ENCODE results near the gene POLN.

POLN gene

GRCh38 chr4:2104556-2105345, 137.2 kb downstream of the POLN start:
- no peak for DNase-seq (ENCODE audit: low spot score)

DNA sequence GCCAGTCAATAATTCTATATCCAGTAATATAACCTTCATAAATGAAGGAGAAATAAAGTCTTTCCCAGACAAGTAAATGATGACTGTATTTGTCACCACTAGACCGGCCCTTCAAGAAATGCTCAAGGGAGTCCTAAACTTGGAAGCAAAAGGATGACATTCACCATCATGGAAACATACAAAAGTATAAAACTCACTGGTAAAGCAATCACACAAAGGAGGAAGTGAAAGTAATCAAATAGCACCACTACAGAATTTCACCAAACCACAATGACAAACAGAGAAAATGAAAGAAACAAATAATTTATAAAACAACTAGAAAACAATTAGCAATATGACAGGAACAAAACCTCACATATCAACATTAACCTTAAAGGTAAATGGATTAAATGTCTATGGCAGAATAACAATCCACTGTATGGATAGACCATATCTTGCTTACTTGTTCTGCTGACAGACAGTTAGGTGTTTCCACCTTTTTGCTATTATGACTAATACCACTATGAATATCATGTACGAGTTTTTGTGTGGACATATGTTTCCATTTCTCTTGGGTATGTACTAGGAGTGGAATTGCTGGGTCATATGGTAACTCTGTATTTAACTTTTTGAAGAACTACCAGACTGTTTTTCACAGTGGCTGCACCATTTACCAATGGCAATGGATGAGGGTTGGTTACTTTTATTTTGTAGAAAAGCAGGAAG, 137.9 kb downstream of the POLN start:
- DNase-seq (ENCODE audit: low spot score), result no peak

- DNase-seq (ENCODE audit: low spot score), result no peak
These were observed 138.6 kb downstream of the POLN start for GRCh38 chr4:2103127-2103842.

DNA sequence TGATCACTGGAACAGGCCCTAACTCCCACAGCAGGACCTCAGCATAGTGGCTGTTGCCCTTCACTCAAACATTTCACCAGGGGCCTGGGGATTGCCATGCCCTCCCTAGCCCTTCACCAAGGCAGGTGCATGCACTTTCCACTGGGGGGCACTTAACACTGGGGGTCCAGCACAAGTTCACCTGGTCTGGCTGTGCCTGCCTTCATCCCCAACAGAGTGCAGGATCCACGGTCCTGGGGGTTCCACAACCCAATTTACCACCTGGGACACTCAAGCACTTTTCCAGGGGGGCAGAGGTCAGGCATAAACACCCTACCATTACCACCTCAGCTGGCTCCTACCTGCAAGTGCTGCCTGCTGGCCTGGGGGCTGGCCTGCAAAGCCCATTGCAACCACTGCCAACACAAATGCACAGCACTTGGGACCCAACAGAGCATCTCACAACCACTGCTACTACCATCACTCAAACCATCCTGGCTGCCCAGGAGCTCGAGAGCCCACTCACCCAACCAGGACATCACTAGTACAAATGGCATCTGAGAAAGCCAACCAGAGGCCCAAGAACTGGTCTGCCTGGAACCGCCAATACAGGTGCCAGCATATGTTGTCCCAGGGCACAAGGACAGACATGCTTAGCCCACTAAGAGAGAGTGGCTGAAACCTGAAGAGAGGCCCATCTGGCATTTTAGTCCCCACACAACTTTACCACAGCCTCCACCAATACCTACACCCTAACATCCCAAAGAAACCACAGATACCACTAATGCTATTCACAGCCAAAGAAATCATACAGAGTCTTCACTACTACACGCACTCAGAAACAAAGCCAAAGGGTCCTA, 139.7 kb downstream of the POLN start:
- no peak for DNase-seq (ENCODE audit: low spot score)

DNA sequence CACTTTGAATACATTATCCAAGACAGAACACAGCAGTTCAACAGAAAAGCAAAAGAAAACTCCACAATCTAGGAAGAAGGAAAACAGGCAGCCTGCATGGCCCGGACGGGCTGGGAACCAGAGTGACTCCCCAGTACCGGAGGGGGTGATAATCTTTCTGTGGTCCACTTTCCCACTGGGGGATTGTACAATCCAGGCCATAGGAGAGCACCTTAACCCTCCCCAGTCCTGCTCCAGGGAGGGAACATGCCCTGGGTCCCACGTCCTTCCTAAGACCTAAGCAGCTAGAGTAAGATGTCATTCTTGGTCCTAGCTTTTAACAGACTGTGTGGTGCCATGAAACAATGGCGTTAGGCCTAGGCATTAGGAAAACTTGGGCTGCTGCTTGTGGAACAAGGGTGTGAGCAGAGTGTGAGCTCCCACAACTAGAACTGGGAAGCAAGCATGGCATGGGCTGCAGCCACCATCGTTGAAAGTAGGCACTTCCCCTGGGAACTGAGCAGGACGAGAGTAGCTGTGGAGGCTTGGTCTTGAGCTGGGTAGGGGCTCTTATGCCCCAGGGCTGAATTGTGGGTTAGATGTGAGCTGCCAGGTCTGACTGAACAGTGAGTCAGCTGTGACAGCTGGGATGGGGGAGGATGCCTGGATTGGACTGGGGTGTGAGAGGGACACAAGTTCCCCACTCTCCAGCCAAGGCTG, 140.4 kb downstream of the POLN start:
- no peak for DNase-seq (ENCODE audit: low spot score)

DNA sequence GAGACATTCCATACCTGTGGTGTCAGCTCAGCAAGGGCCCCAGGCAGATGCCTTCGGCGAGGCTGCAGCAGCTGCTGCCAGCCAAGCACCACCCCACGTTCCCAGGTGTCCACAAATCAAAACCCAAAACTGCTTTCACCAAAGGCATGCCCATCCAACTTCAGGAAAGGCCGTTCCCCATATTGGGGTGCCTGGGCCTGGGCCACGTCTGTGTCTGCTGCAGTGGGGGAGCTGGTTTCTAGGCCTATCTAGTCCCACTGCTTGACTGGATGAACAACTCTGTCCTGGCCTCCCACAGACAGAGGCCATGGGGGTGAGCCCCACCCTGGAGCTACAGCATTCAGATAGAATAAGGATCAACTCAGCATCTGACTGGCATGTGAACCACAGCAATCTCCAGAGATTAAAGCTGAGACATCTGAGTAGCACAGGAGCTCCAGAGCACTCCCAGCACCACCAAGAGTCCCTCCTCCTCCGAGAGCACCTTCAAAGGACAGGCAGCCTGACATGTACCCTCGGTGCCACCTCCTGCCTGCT, 145.8 kb downstream of the POLN start:
- DNase-seq (ENCODE audit: low spot score), result no peak

GRCh38 chr4:2095236-2096072, 146.5 kb downstream of the POLN start:
- no peak for DNase-seq (ENCODE audit: low spot score)

DNA sequence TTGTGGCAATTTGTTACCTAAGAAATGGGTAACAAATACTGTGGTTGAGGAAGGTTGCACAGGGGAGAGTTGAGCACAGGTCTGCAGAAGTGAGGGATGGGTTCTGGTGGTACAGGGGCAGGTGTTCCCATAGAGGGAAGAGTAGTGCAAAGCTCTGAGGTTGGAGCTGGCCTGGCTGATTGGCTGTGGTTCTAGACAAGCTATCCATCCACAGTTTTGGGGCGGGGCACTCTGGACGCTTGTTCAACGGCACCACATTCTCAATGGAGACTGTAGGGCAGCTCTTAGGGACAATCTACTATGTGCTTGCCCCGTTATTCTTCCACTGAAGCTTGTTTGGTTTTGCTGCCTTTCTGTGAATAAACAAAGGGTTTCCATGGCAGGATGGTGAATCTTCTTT, 147.4 kb downstream of the POLN start:
- no peak for DNase-seq (ENCODE audit: low spot score)

DNA sequence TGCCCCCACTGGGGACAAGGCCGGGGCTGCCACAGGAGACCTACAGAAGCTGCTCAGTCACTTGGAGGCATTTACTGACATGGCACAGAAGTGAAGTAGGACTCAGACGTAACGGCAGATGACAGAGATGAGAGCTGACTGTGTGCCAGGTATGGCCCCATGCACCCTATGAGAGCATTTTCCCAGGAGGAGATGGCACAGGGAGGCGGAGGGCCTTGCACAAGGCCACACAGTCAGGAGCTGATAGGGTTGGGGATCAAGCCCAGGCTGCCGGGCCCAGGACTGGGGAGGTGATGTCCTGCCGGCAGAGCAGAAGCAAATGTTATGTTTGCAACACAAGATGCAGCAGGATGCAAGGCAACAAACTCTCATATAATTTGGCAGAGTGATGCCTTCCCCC, 148.7 kb downstream of the POLN start:
- DNase-seq (ENCODE audit: low spot score), result no peak

DNA sequence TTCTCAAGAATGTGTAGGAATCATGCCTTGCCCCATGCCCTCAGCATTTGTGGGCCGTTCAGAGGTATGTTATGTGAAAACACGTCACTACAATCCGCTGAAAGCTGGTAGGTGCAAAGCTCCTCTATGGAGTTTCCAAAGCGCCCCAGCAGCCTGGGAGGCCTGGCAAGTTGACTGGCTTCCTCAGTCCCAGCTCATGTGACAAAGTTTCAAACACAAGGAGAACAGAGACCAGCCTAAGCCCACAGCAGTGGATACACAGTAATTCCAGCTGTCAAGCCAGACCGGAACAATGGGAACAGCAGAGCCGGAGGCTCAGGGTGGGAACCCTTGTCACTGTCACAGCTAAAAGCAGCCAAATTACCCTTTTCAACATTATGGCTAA, 149.3 kb downstream of the POLN start:
- no peak for DNase-seq (ENCODE audit: low spot score)

DNA sequence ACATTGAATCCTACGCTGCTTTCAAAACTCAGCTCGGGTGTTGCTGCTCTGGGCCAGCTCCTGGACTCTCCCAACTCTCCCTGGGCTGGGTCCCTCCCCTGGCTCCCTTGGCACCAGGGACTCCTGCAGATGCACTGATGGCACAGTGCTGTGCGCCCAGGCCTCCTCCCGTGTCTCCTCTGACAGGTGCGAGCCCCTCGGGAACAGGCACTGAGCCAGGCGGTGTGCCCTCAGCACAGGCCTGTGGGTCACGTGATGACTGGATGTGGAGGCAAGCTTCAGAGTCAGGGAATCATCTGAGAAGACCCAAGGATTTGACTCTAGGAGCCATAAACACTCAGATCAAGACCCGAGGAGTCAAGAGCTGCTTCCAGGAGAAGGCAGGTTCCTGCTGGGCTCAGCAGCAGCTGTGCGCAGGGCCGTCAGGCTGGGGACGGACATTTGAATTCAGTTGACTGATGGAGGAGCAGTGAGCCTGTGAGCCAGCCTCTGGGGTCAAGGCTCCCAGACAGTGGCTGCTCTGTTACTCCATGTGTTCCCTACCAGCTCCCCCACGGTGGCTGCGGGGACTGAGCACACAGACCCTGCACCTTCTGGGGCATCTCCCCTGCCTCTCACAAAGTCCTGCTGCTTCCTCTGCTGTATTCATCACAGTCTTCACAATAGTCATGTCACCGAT, 149.8 kb downstream of the POLN start:
- DNase-seq (ENCODE audit: low spot score), result no peak

DNA sequence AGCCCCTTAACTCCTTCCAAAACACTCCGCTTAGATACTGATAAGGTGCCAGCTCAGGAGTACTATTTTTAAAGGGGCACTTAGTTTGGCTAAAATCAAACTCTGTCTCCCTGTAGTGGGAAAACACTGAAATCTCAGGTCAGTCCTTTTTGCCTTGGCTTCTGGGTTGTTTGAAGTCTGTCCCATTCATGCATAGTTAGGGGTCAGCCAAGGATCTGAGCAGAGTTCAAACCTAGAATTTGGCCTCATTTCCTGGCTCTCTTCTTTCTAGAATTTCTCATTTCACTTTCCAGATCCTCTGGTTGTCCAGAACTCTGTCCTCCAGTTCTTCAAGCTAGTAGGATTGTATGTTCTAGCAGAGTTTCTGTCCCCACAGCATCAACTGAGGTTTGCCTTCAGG, 151.3 kb downstream of the POLN start:
- DNase-seq (ENCODE audit: low spot score), result no peak

- DNase-seq (ENCODE audit: low spot score), result no peak
These were observed 152.7 kb downstream of the POLN start for GRCh38 chr4:2089222-2089621.

DNA sequence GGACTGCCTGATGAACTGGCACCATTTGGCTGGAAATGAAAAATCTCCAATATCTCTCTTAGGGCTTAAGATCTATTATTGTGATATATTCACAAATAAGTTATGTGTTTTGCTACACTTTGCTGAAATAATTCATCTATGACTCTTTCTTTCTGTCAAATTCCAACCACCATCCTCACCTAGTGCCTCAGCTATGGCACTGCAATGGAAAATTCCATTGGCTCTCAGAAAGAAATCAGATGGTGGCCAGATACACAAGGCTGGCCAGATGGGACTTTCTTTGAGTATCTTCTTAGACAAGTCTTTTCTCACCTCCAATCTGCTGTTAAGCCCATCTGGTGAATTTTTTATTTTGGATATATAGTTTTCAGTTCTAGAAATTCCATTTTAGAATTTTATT, 154.8 kb downstream of the POLN start:
- DNase-seq (ENCODE audit: low spot score), result no peak

- no peak for DNase-seq (ENCODE audit: low spot score)
These were observed 156.4 kb downstream of the POLN start for GRCh38 chr4:2085496-2085901.

DNA sequence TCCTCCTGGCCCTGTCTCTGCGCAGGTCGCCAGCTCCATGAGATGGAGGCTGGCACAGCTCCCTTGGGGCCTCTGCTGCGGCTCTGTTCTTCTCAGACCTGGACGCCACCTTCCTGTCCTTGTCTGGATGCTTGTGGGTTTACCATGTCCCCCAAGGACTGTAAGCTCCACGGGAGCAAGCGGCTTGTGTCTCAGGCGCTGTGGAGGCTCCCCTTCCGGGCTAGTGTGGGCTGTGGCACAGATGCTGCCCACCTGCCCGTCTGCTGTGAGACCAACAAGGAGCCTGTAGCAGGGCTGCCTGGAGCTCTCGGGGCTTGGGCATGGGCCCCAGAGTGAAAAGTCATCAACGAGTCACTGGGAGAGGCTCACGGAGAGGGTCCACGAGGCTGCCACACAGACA, 157.6 kb downstream of the POLN start:
- no peak for DNase-seq (ENCODE audit: low spot score)

- DNase-seq (ENCODE audit: low spot score), result peak; percentile 66
These were observed 158.1 kb downstream of the POLN start for GRCh38 chr4:2083826-2084160.

DNA sequence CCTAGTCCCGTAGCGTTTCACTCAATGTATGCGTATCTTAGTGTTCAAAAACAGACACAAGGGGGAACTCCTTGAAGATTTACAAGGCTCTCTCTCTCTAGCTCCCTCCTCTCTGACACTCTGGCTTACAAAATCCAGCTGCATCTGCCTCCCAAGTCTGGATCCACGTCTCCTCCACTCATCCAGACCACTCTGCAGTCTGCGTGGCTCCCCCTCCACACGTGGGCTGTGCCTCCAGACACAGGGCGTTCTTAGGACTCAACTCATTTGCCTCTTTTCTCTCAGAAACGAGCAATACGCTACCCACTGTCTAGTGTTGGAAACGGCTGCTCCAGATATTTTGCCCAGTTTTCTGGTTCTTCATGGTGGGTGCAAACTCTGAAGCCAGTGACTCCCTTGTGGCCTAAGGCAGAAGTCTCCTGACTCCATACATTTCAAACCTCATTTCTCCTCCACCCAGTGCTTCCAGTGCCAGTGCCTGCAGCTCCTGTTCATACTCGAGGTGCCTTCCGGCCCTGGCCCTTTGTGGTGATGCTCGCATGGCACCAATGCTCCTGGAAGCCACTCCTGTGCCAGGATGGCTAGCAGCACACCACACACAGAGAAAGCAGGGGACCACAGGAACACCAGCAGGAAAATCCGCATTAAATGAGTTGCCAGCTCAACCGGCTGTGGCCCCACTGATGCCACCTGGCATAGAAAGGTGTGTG, 158.7 kb downstream of the POLN start:
- no peak for DNase-seq (ENCODE audit: low spot score)

GRCh38 chr4:2082627-2083026, 159.3 kb downstream of the POLN start:
- no peak for DNase-seq (ENCODE audit: low spot score)

Data from cerebellar cortex (tissue), 1 donor.